HG02571 (cell line): ENCODE results near the gene CDH20.
A peak's percentile ranks its signal among the peaks of the same experiment; 100 is the strongest.

ENCODE experiments used
- ATAC-seq: cut with Tn5 transposase; IDR thresholded peaks from one replicate; pipeline ENCODE4 v1.9.1; 2021; ENCODE audit warnings: mild to moderate bottlenecking, moderate library complexity; ENCODE audit not compliant: unreplicated experiment

CDH20 gene

GRCh38 chr18:61570070-61570469, 236.8 kb downstream of the CDH20 start:
- ATAC-seq = no peak

DNA sequence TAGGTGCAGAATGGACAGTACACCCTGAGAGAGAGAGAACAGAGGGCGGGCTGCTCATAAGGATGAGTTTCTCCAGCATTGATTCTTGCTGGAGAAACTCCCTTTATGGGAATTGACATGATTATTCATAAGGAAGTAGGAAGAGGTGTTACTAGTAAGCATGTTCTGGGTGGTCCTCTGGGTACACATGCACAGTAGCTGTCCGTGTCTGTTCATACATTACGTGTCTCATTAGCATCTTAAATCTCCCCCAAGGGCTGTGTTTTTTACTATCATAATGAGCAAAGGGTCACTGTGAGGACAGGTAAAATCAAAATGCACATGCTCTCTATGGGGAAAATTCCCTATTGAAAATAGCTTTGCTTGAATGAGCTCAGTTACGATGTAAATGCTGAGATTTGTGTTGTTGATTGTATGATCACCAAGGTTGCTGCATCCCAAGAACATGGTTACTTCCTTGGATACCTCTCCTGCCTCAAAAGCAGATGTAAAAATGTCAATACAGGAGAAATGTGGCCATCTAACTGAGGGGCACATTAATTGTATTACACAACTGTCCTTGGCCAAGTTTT, 238.9 kb downstream of the CDH20 start:
- no peak for ATAC-seq

DNA sequence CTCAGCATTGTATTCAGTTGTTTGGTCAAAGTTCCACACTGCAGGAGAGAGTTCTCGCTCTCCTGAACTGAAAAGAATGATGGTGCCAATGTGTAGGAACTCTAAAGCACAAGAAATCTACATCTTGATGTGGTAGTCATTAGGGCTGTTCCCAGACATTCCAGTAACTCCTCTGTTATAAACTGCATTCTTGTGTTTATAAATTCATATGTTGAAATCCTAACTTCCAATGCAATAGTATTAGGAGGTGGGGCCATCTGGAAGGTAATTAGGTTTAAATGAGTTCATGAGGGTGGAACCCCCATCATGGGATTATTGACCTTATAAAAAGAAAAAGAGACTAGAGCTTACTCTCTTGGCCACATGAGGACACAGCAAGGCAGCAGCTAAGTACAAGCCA, 239.6 kb downstream of the CDH20 start:
- ATAC-seq = no peak

DNA sequence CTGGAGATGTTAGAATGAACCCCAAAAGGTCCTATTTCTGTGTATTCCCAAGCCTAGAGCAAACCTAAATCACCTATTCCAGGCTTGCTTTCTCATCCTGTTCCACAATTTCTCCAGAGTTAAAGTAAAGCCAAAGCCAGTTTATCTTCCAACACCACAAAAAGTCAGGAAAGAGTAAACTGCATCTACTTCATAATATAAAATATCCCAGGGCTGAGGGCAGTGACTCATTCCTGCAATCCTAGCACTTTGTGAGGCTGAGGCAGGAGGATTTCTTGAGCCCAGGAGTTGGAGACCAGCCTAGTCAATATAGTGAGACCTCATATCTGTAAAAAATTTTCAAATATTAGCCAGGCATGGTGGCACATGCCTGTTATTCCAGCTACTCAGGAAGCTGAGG, 241.4 kb downstream of the CDH20 start:
- ATAC-seq = no peak

DNA sequence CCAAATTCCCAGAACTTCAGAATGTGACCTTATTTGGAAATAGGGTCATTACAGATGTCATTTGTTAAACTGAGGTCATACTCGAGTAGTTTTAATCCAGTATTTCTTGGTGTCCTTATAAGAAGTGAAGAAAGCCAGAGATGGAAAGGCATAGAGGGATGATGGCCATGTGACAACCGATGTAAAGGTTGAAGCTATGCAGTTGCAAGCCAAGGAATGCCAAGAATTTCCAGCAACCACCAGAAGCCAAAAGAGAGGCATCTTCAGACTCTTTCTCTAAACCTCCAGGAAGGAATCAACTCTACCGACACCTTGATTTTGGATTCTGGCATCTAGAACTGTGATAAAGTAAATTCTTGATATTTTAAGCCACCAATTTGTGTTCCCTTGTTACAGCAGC, 242.2 kb downstream of the CDH20 start:
- no peak for ATAC-seq

- ATAC-seq = no peak
Observed at GRCh38 chr18:61578846-61579245, 245.6 kb downstream of the CDH20 start.

- ATAC-seq = no peak
Observed at GRCh38 chr18:61579581-61579980, 246.4 kb downstream of the CDH20 start.

- no peak for ATAC-seq
Observed at GRCh38 chr18:61580046-61580445, 246.8 kb downstream of the CDH20 start.

- peak; percentile 74 for ATAC-seq
Observed at GRCh38 chr18:61581578-61582201, 248.5 kb downstream of the CDH20 start.

DNA sequence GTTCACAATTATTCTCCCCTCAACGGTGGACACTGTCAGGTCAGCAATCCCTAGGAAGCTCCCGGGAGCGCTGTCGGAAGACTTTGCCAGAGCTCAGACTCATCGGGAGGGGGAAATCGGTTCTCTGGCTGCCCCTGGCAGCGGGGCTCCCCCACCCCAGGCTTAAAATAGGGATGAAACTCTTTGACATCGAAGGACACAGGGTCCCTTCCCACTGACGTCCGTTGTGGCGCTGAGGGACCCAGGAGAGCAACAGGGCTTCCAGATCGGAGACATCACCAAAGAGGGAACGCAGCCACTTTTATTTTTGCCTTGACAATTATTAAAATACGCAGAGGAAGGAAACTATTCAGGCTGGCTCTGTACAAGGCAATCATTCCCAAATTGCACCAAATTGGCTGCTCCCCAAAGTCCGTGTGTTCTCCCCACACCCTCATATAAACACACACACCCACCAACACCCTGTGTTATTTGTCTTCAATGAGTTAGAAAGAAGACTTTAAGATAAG, 249.0 kb downstream of the CDH20 start:
- peak; percentile 15 for ATAC-seq

GRCh38 chr18:61583548-61583947, 250.3 kb downstream of the CDH20 start:
- no peak for ATAC-seq

DNA sequence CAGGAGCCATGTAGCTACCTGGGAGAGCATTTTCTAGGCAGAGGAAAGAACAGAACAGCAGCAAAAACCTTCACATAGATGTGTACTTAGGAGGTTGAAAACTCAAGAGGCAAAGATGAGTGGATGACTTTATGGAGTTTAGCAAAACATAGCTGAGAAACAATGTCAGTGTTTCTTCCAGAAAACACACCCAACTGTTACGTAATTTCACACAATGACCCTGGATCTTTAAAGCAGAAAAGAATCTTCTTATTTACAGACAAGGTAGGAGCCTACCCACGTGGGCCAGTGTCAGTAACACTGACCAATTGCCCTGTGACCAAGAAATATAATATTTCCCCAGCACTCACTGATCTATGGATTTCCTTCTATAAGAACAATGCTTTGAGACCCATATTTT, 254.6 kb downstream of the CDH20 start:
- ATAC-seq = no peak

- ATAC-seq = no peak
Observed at GRCh38 chr18:61589053-61589723, 256.0 kb downstream of the CDH20 start.

DNA sequence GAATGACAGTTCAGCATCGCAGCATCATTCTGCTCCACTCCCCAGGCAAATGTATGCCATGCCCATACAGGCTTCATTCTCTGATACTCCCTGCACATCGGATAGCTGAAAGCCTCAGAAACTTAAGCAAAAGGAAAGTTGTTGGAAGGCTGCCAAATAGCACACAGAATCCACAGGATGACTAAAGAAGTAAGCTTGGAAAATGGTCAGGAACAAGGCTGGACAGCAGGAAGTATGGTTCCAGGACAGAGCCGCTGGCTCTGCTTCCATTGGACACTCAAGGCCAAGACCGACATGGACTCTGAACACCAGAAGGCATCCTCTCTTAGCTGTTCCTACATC, 256.5 kb downstream of the CDH20 start:
- ATAC-seq = no peak

DNA sequence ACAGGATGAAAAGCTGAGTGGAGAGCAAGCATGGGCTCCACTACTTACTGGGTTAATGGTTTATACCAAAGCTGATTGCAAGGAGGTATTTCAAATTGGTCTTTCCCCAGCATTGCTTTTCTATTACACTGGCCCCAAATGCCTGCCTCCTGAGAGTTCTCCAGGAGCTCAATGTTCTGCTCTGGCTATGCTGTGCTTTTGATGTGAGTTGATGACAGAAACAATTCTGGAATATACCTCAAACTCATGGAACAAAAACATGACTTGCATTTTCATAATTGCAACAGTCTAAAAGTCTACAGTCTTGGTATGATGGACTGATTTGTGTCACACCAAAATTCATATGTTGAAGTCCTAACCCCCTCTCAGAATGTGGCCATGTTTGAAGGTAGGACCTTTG, 258.0 kb downstream of the CDH20 start:
- no peak for ATAC-seq

DNA sequence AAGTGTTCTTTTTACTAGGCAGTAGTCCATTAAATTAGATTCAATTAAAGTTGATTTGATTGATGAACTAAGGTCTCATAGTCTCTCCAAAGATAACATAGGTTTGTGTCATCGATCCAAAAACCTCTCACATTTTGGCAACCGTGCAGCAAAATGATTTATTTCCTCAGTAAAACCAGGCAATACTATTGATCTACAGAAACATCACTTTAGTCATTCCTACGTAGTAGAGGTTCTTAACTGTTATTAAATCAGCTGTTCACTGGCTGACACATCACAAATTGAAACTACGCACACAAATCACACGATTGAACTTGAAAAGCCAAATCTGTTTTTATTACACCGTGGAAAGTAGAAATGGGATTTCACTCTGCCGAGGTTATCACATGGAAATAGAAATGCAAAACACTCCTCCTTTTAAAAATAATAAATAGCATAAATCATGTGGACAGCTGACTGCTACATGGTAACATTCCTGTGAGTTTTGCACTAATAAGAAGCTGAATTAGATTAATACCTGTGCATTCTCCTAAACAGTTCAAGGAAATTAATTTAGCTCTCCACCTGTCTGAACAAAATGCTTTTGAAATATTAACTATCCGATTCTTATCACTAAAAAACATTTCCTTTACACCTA, 262.5 kb downstream of the CDH20 start:
- ATAC-seq = no peak

GRCh38 chr18:61596296-61596695, 263.1 kb downstream of the CDH20 start:
- ATAC-seq = no peak

- no peak for ATAC-seq
Observed at GRCh38 chr18:61597316-61597715, 264.1 kb downstream of the CDH20 start.

- no peak for ATAC-seq
Observed at GRCh38 chr18:61600422-61600821, 267.2 kb downstream of the CDH20 start.

DNA sequence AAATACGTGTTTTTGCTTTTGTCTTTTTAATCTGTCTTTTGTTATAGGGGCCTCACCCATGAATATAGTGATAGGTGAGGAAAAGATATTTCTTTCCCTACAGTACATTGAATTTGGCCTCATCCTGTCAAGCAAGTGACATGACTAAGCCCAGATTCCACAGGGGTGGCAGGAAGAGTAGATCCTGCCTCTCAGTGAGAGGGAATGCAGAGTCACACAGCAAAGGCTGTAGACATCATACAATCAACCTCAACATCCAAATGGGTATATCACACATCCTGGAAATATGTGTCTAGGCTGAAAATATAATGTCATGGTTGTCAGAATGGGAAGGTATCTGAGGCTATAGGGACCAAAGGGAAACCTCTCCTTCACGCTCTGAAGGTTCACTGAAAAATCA, 269.6 kb downstream of the CDH20 start:
- no peak for ATAC-seq
